Fibroblast of the aortic adventitia (primary cell): Measurements from ENCODE around the gene CDK5RAP1. TPM values are rescaled to one million over a fixed set of nuclear protein-coding genes. Genes with fewer than 3 reads are reported as not detected.
"Not testable (repeated sequence)": the region's sequence is repeated elsewhere in the genome, so short reads cannot be mapped to it uniquely, and the experiment has no call there.

Experiments used
- DNase-seq: peaks from one replicate; pipeline ENCODE4 v3.0.0-alpha.2; 2010; ENCODE audit warnings: low read depth
- H3K4me3 ChIP-seq: 2 replicates; pipeline ENCODE4 v1.5.1; 2011; ENCODE audit warnings: low read depth, mild to moderate bottlenecking, control low read depth, low read length, moderate library complexity
- CTCF ChIP-seq: IDR thresholded peaks from 2 replicates; pipeline ENCODE4 v1.5.1; 2011; ENCODE audit warnings: mild to moderate bottlenecking, low read length, control low read depth, inconsistent platforms; ENCODE audit not compliant: insufficient read depth
- total RNA-seq: library from RNA; depleted of rRNA; stranded (reverse); fragments of >200 nt; gene quantifications from 2 replicates; pipeline ENCODE4 v1.2.3, GENCODE V29; 2012; ENCODE audit warnings: low replicate concordance

The CDK5RAP1 gene
- total RNA-seq, 1 donor: 14.8 TPM

GRCh38 chr20:33433465-33434234 lies 32.3 kb upstream of the CDK5RAP1 start:
- DNase-seq: no peak
- TF ChIP-seq CTCF: no peak
- no peak overlapping the region for H3K4me3 ChIP-seq

- DNase-seq: peak; percentile 77
- H3K4me3 ChIP-seq: no peak overlapping the region
- TF ChIP-seq CTCF: no peak
Measured at GRCh38 chr20:33431797-33432381, 30.6 kb upstream of the CDK5RAP1 start.

GRCh38 chr20:33423875-33424274 lies 22.6 kb upstream of the CDK5RAP1 start:
- not testable (repeated sequence) for DNase-seq, H3K4me3 ChIP-seq

GRCh38 chr20:33423141-33423834 lies 22.0 kb upstream of the CDK5RAP1 start:
- DNase-seq: peak; percentile 95
- no peak overlapping the region for H3K4me3 ChIP-seq
- TF ChIP-seq CTCF: no peak

- TF ChIP-seq CTCF: no peak
- DNase-seq: peak; percentile 92
- H3K4me3 ChIP-seq: no peak overlapping the region
Measured at GRCh38 chr20:33419140-33419974, 18.0 kb upstream of the CDK5RAP1 start.

- no peak overlapping the region for H3K4me3 ChIP-seq
- TF ChIP-seq CTCF: no peak
- DNase-seq: no peak
Measured at GRCh38 chr20:33418033-33418432, 16.7 kb upstream of the CDK5RAP1 start.
